ENCODE measurements around the gene ADAMTS9.

Gene ADAMTS9

GRCh38 chr3:64685800-64686445 lies 1.9 kb downstream of the ADAMTS9 start:
- peak; percentile 62 for DNase-seq

- no peak for DNase-seq
These were observed 2.4 kb downstream of the ADAMTS9 start for GRCh38 chr3:64685331-64685799.

DNA sequence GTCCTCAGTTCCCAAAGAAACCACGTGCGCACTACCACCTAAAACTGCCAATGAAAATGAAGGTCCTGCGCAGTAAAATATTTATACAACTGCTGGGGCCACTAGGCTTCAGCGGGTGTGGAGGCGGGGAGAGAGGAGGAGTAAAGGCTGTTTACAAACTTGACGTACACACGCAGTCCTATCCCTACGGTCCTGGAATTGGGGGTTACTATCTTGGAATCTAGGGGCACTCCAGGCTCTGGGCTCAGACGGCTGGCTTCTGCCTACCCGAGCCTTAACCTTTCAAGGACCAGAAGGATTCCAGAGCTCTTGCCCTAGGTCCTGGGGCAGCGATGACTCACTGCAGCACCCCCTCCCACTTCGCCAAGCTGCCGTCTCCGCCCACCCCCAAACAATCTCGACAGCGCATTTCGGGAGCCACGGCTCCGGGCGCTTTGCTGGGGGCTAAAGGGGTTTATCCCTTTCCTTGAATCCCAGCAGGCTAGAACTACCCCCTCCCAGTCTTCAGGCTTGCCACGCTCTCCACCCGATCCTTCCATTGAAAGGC lies 3.0 kb downstream of the ADAMTS9 start:
- no peak for DNase-seq

DNA sequence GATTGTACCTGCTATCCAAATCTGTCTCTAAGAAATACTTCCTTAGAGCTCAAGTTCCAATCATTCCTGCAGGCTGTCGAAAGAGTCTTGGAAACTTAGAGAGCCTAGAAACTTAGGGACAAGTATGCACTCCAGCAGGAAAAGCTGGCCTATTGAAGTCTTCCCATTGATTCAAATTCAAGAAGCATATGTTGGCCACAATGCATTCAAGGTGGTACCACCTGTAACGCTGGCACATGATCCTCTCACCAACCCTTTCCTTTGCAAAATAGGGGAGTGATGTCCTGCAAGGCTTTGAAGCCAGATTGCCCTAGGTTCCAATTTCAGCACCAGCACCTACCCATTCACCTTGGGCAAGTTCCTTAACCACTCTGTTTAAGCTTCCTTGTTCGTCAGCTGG lies 6.0 kb downstream of the ADAMTS9 start:
- DNase-seq, result no peak

DNA sequence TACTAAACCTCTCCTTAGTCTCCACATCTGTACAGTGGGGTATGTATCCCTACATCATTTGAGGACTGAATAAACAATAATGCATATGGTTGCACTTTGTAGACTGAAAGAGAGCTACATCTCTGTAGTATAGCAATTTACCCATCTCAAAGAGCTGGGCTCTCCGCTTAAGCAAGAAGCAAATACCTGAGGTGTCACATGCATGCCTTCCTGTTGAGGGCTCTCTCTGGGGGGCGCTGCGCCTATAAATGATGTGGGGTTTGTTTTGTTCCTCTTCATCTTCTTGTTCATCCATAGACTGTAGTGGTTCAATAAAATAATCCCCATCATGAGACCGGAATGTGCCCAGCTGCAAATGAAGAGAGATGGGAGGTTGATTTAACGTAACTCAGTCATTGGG lies 6.8 kb downstream of the ADAMTS9 start:
- no peak for DNase-seq

- DNase-seq, result no peak
These were observed 7.5 kb downstream of the ADAMTS9 start for GRCh38 chr3:64680334-64680733.

DNA sequence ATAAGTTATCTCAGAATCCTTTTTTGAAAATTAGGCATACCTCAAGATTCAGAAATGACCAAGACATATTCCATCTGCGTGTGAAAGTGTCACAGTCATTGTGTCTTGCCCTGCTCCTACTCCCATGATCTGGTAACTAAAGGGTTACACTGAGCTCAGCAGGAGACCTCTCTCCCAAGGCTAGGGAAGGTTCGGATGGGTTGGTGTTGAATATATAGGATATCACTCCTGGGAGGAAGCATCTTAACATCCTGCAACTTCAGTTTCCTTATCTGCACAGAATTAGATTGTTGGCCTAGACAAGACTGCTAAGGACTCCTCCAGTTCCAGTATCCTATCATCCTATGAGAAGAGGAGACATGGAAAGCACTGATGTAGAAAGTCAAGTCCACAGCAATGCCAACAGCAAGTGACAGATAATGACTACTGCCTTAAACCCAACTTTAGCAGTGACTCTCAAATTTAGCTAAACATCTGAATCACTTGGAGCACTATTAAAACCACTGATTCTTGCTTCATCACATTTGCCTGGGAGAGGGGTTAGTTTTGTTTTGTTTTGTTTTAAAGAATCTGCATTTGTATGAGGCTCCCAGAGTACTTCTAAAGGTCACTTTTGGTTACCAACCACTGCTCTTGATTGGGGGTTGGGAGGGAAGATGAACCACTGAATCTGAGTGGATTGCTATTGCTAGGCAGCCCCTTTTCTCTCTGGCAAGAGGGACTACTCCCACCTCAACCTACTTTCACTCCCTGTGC lies 9.7 kb downstream of the ADAMTS9 start:
- no peak for DNase-seq

DNA sequence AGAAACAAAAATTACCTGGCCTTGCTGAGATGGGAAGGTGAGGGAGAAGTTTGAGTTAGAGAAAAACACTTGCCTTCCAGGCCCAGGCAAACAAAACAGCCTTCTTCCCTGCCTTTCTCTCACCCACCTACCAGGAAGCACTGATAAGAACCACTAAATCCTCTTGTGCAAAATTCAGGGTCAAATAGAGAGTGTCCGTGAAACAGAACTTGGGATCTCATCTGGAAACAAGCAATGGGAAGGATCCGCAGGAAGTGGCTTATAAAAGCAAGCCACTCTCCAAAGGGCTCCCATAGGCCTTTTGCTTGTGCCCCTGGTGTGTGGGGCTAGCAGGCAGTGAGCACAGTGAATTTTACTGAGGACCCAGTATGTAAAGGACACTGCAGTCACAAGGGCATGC lies 11.0 kb downstream of the ADAMTS9 start:
- no peak for DNase-seq

DNA sequence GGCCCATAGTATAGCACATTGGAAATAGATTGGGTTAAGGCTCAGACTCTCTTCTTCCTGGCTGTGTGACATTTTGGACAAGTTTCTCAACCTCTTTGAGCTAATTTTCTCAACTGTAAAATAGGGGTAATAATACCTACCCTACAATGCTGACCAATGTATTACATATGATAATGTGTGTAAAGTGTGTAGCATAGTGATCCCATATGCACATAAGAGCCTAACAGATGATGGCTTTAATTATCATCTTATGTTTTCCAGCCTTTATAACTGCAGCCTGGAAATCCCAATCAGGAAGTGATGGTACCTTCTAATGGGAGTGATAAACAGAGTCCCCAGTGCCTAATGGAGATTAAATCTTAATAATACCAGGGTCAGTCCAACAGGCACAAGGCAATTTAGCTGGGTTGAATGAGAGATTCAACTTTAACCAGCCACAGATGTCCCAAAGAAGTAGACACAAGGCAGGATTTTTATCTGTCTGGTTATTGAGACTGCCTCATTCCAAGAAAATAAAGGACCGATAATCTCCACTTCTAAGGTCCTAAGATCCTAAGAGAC lies 12.0 kb downstream of the ADAMTS9 start:
- DNase-seq, result no peak

DNA sequence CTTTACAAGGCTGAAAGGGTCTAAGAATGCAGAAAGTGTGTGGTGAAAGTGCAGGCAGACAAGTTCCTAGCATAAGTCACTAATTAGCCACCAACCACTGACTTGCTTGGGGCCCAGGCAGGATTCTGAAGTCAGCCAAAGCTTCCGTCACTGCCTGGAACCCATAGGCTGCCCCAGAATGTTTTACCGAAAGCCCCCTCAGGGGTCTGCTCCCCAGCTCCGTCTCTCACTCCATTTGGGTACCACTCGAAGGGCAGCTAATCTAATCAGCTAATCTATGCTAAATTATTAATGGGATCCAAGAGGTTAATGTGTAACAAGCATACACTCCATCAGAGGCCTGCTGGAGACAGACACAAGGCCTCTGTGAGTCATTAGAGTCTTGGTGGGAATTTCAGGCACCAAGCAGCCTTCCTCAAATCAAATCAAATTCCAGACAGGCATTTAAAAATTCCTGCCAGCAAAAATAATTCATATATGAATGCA lies 13.2 kb downstream of the ADAMTS9 start:
- DNase-seq, result no peak

DNA sequence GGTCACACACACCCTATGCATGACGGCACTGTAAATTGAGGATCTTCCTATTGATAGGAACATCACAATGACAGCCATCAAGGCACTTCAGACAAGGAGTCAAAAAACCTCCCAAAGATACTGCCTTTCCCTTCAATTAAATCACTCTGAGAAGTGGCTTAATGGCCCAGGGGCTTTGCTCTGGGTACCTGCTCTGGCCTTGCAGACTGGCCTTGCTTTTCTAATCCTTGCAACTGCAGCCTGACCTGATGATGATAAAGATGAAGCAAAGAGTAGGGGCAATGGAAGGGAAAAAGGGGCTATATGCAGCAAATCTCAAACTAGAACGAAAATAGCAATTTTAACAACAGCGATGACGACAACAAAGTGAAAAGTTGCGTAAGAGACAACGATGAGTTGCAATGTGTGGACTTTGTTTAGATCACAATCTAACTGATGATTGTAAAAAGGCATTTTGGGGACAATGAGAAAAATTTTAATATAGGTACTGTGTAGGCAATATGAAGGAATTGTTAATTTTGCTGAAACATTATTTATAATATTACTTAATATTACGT lies 14.6 kb downstream of the ADAMTS9 start:
- peak; percentile 4 for DNase-seq

DNA sequence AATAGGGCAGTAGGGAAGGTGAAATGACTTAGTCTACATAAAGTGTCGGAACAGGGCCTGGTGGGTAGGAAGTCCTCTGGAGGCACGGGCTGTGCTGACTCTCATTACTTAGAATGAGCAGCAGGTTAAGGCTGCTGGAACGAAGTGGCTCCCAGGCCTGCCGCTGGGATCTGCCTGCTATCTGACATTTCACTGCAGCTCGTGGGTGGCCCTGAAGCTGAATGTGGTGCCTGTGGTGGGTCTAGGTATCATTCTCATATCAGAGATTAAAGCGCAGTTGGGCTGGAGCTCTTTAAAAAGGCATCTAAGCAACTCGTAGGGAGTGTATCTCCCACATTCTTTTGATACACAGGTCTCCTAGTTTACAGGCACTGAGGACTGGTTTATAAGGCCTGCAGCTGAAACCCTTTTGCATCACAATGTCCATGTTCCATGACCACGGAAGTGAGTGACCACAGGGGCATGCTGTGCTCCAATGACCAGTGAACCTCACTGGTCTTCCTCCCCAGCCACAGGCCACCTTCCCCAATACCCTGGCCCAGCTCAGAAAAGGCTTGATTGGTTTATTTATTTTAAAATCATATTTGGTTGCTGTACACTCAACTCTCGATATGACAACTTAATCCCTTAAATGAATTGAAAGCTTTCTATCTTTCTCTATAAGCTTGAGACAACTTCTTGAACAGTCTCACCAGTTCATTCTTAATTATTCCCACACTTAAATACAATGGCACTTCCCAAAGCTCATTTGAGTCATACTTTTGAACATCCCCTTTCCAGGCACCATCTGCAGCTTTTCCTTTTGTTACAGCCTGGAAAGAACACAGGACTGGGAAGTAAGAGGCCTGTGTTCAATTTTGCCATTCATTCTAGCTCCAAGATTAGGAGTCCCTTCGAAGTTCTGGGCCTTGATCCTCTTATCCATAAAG lies 19.0 kb downstream of the ADAMTS9 start:
- no peak for DNase-seq

DNA sequence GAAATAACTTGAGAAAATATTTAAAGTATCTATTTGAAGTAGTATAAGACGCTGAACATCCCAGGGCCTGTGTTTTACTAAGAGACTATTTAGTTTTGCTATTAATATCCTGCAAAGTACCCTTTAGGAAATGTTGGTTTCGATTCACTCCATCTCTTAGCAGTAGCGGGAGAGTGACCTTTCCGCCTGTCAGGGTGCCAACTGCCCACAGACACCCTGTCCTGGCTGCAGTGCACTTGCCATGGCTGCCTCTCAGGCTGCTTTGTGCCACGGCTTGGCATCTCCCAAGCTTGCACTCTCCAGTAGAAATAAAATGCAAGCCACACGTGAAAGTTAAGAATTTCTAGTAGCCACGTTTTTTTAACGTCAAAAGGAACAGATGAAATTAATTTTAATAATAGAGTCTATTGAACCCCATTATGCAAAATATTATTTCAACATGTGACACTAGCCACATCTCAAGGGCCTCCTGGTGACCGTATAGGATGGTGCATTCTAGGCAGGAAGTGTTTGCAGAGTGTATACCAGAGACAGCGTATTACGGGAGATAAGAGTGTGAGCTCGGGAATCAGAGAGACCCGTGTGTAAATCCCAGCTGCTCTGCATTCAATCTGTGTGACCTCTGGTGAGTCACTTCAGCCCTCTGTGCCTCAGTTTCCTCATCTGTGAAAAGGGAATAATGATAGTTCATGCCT lies 19.8 kb downstream of the ADAMTS9 start:
- no peak for DNase-seq

- DNase-seq, result no peak
These were observed 20.7 kb downstream of the ADAMTS9 start for GRCh38 chr3:64667138-64667537.

DNA sequence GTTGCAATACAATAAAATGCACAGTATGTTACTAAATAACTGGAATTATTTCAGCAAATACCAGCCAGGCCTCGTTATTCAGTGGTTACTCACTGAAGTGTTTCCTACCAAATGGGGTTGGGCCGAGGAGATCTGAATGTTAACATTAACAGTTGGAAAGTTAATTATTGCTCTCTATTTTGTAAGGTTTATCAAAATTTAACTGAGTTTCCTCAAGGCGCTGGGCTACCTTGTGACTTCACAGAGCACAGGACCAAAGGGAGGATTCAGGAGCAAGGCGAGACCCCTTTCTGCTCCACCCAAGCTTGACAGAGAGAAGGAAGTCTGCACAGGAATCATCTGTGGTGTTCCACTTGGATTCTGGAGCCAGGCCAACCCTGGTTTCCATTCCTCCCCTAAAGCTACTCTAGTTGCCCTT lies 21.6 kb downstream of the ADAMTS9 start:
- no peak for DNase-seq

DNA sequence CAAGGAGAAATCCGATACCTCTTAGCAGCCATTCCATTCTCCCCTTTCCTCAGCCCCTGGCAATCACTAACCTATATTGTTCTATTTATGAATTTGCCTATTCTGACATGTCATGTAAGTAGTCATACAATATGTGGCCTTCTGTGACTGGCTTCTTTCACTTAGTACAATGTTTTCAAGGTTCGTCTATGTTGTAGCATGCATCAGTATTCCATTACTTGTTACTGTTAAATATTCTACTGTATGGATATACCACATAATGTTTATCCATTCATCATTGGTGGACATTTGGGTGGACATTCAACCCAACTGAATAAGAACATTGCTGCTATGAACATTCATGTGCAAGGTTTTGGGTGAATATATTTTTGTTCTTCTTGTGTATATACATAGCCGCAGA lies 23.4 kb downstream of the ADAMTS9 start:
- DNase-seq, result no peak

DNA sequence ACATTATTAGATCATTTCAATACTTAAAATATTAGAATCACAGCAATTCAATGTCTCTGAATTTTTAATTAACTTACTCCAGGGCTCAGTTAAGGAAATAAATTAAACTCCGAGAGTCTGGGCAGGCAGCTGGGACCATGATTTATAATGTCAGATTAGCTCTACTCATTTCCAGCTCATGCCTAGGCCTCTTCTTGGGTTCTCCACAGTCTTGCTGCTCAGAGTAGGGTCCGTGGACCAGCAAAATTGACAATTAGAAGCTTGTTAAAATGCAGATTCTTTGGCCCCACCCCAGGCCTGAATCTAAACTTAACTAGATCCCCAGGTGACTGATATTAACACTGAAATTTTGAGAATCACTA lies 28.2 kb downstream of the ADAMTS9 start:
- DNase-seq, result no peak

DNA sequence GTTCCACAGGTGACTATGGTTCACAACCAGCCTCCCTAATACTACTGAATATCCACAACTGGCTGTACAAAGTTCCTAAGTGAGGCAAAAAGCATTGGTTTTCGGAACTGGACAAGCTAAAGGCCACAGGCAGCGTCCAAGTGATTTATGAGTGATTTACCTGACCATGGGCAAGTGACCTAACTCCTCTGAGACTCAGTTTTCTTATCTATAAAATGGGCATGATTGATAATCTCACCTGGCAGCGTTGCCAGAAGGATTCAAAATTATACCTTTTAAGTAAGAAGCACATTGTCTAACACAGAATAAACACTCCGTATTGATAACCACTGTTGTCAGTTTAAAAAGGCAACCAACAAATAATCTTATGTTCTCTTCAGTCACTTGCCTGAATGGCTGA lies 29.8 kb downstream of the ADAMTS9 start:
- no peak for DNase-seq

- DNase-seq, result no peak
These were observed 31.3 kb downstream of the ADAMTS9 start for GRCh38 chr3:64656544-64656943.

- no peak for DNase-seq
These were observed 32.6 kb downstream of the ADAMTS9 start for GRCh38 chr3:64655160-64655559.

DNA sequence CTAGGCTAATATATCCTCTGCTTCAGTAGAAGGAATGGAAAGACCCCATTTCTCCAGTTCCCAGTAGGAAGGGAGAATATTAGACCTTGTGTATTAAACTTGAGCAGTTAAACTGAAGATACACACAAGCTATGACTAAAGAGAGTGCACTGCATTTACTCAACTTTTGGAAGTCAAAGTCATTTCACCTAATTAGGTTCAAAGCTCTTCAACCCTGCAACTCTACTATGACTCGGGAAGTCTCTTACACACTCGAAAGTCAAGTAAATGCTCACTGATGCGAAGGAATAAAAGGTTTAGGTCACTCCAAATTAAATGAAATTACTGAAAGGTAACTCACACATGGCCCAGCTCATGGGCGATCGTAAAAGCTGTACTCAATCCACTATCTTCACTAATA lies 33.8 kb downstream of the ADAMTS9 start:
- DNase-seq, result no peak

DNA sequence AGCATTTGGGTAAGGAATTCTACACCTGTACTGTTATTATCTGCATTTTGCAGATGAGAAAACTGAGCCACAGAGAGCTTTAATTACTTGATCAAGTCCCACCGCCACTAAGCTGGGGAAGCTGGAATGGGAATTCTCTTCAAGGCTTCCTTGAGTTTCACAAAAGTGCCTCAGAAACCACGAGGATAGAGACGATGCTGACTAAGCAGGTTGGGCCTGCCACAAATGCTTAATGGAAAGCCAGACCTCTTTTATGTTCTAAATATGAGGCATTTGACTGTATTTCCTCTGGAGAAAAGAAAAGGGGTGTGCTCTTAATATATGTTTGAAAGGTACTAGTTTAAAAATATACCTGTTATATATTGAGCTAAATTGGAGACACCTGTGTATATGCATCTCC lies 34.7 kb downstream of the ADAMTS9 start:
- no peak for DNase-seq

Data from hematopoietic multipotent progenitor cell treated with erythropoietin and hydrocortisone succinate and interleukin-3 and kit ligand, for 4 days (in vitro differentiated cells).